Aorta (tissue), 5 donors: ENCODE data around the gene SOX13. TPM values are rescaled to one million over a fixed set of nuclear protein-coding genes. Genes with fewer than 3 reads are reported as not detected.

Experiments used
- ATAC-seq: fragments of 200-7000 bp; cut with Tn5 transposase; one replicate; pipeline ENCODE4 v1.9.1; 2022; ENCODE audit warnings: moderate library complexity; ENCODE audit not compliant: low FRiP score
- DNase-seq, 2 donors: peaks; one replicate each; pipeline ENCODE4 v3.0.0-alpha.2; 2020
- H3K27ac ChIP-seq, 2 donors: one replicate each; pipeline ENCODE4 v1.5.1; 2013; ENCODE audit warnings: low read length in 2 of 2, mild to moderate bottlenecking in 2 of 2, moderate library complexity in 2 of 2, control low read depth in 1 of 2, inconsistent platforms in 1 of 2, low read depth in 1 of 2
- H3K27me3 ChIP-seq, 2 donors: one replicate each; pipeline ENCODE4 v1.6.1; 2013; ENCODE audit warnings: control low read depth in 1 of 2, low read length in 1 of 2, mild to moderate bottlenecking in 1 of 2, moderate library complexity in 1 of 2; ENCODE audit not compliant: insufficient read depth in 2 of 2, control insufficient read depth in 1 of 2
- H3K36me3 ChIP-seq, 2 donors: one replicate each; pipeline ENCODE4 v1.6.1; 2013; ENCODE audit warnings: control low read depth in 1 of 2, low read length in 1 of 2, mild to moderate bottlenecking in 1 of 2; ENCODE audit not compliant: insufficient read depth in 2 of 2, control insufficient read depth in 1 of 2
- H3K4me1 ChIP-seq, 2 donors: one replicate each; pipeline ENCODE4 v1.6.1; 2013; ENCODE audit warnings: low read length in 2 of 2, control low read depth in 1 of 2, mild to moderate bottlenecking in 1 of 2, moderate library complexity in 1 of 2; ENCODE audit not compliant: insufficient read depth in 2 of 2, control insufficient read depth in 1 of 2
- H3K4me3 ChIP-seq, 2 donors: one replicate each; pipeline ENCODE4 v1.5.1; 2013; ENCODE audit warnings: low read length in 2 of 2, control low read depth in 1 of 2, mild to moderate bottlenecking in 1 of 2
- H3K9me3 ChIP-seq: one replicate; pipeline ENCODE4 v1.6.1; 2013; ENCODE audit warnings: mild to moderate bottlenecking, low read length; ENCODE audit not compliant: control insufficient read depth
- WGBS, 2 donors: extraction: QIAGEN DNeasy Blood & Tissue Kit; methylation state at CpG; one replicate each; pipeline ENCODE4 v1.1.7; 2013; 5-methylcytosine and 5-hydroxymethylcytosine counted together
- intact Hi-C, 2 donors: fragments of 100-400 bp; cut with DNase I; formaldehyde crosslinking; loops; one replicate each; pipeline versions ENCODE4 v1.14.2 to v1.15.0; 2022
- polyA plus RNA-seq, 2 donors: library from polyadenylated mRNA; stranded (reverse); fragments of 200-250 nt; gene quantifications; one replicate each; pipeline ENCODE4 v1.2.3, GENCODE V29; 2013
- total RNA-seq, 2 donors: library from RNA; stranded (reverse); fragmentation: NEBNext Ultra II Directional; extraction: Animal tissue kit (Norgen Biotek cat#: 25700); gene quantifications; one replicate each; pipeline ENCODE4 v1.2.1, GENCODE V29; 2021
- donor health status: healthy with polysubstance abuse.
- donor health status: Bipolar disorder and iron deficiency.
- donor health status: DM: no; HTN: no; CAD: no.
- donor health status: DM: no; HTN: no; CAD: no.
- donor health status: DM: yes; HTN: yes; CAD: no.

SOX13 gene
- total and polyA plus RNA-seq, 4 donors: 9.6 to 52.8 (median 28.6) TPM

- 81 to 82% methylated on average over 11 of the region's 11 CpGs for WGBS, 2 donors
- intact Hi-C loops: no loop called here
- Histone ChIP-seq H3K4me1 (no peaks in the 10 kb centered on the region), H3K27ac (no peak overlapping the region), H3K27me3 (no peaks in the 10 kb centered on the region), H3K9me3 (no peaks in the 10 kb centered on the region), H3K36me3 (no peaks in the 10 kb centered on the region), H3K4me3 (no peak overlapping the region)
- ATAC-seq: no peak
- no peak for DNase-seq
Observed at GRCh38 chr1:204112876-204113730, 40.2 kb downstream of the SOX13 start.

GRCh38 chr1:204113896-204114295 lies 41.0 kb downstream of the SOX13 start:
- ATAC-seq (no peak), DNase-seq (peak in 1 of 2 donors; percentile 33)
- WGBS, 2 donors: 46 to 75% methylated on average over 1 of the region's 1 CpG
- Histone ChIP-seq H3K9me3 (no peaks in the 10 kb centered on the region), H3K4me3 (no peak overlapping the region), H3K4me1 (no peaks in the 10 kb centered on the region), H3K27me3 (no peaks in the 10 kb centered on the region), H3K27ac (no peak overlapping the region), H3K36me3 (no peaks in the 10 kb centered on the region)
- intact Hi-C loops: no loop called here

- no peak overlapping the region for H3K4me3 ChIP-seq
- H3K9me3 ChIP-seq: no peaks in the 10 kb centered on the region
- no peaks in the 10 kb centered on the region for H3K4me1 ChIP-seq
- H3K27me3 ChIP-seq: no peaks in the 10 kb centered on the region
- WGBS, 2 donors: 92 to 93% methylated on average over 4 of the region's 4 CpGs
- H3K27ac ChIP-seq: no peak overlapping the region
- H3K36me3 ChIP-seq: no peaks in the 10 kb centered on the region
- intact Hi-C loops: no loop called here
- DNase-seq (peak in 1 of 2 donors; percentile 55), ATAC-seq (no peak)
Observed at GRCh38 chr1:204114606-204115005, 41.7 kb downstream of the SOX13 start.

- no peak overlapping the region for H3K27ac ChIP-seq
- intact Hi-C loops: no loop called here
- H3K9me3 ChIP-seq: no peaks in the 10 kb centered on the region
- H3K27me3 ChIP-seq: no peaks in the 10 kb centered on the region
- ATAC-seq (no peak), DNase-seq (no peak)
- no peaks in the 10 kb centered on the region for H3K36me3 ChIP-seq
- H3K4me1 ChIP-seq: no peaks in the 10 kb centered on the region
- H3K4me3 ChIP-seq: no peak overlapping the region
- WGBS, 2 donors: 77 to 84% methylated on average over 4 of the region's 4 CpGs
Observed at GRCh38 chr1:204115116-204115515, 42.2 kb downstream of the SOX13 start.

GRCh38 chr1:204116539-204116938 lies 43.6 kb downstream of the SOX13 start:
- ATAC-seq (no peak), DNase-seq (peak in 1 of 2 donors; percentile 55)
- peaks cover 0 to 2% of the 10 kb centered on the region in 2 donors for H3K36me3 ChIP-seq
- H3K27ac ChIP-seq: no peak overlapping the region
- 89 to 93% methylated on average over 4 of the region's 4 CpGs for WGBS, 2 donors
- no peaks in the 10 kb centered on the region for H3K9me3 ChIP-seq
- intact Hi-C loops: no loop called here
- H3K27me3 ChIP-seq: no peaks in the 10 kb centered on the region
- no peaks in the 10 kb centered on the region for H3K4me1 ChIP-seq
- no peak overlapping the region for H3K4me3 ChIP-seq

GRCh38 chr1:204121840-204122555 lies 49.1 kb downstream of the SOX13 start:
- Histone ChIP-seq H3K36me3 (peaks cover 0 to 4% of the 10 kb centered on the region in 2 donors), H3K9me3 (no peaks in the 10 kb centered on the region), H3K27me3 (no peaks in the 10 kb centered on the region), H3K27ac (no peak overlapping the region), H3K4me1 (no peaks in the 10 kb centered on the region), H3K4me3 (no peak overlapping the region)
- intact Hi-C loops: no loop called here
- ATAC-seq: no peak
- 89 to 93% methylated on average over 17 of the region's 17 CpGs for WGBS, 2 donors
- DNase-seq: no peak

GRCh38 chr1:204123376-204123775 lies 50.5 kb downstream of the SOX13 start:
- Histone ChIP-seq H3K27ac (no peak overlapping the region), H3K27me3 (no peaks in the 10 kb centered on the region), H3K36me3 (peaks cover 0 to 4% of the 10 kb centered on the region in 2 donors), H3K4me3 (no peak overlapping the region), H3K4me1 (no peaks in the 10 kb centered on the region), H3K9me3 (no peaks in the 10 kb centered on the region)
- DNase-seq: no peak
- 71 to 73% methylated on average over 9 of the region's 9 CpGs for WGBS, 2 donors
- no peak for ATAC-seq
- intact Hi-C loops: no loop called here

- ATAC-seq (no peak), DNase-seq (no peak)
- no peak overlapping the region for H3K27ac ChIP-seq
- H3K4me3 ChIP-seq: no peak overlapping the region
- intact Hi-C loops: no loop called here
- no peaks in the 10 kb centered on the region for H3K27me3 ChIP-seq
- H3K9me3 ChIP-seq: no peaks in the 10 kb centered on the region
- H3K4me1 ChIP-seq: no peaks in the 10 kb centered on the region
- peaks cover 0 to 4% of the 10 kb centered on the region in 2 donors for H3K36me3 ChIP-seq
- WGBS, 2 donors: 86 to 88% methylated on average over 22 of the region's 22 CpGs
Observed at GRCh38 chr1:204124639-204125038, 51.7 kb downstream of the SOX13 start.
